ENCODE results near the gene RPUSD3.

GRCh38 chr3:9825451-9826040, 18.3 kb downstream of the RPUSD3 start:
- TF ChIP-seq POLR2A (IDR thresholded peaks at IDR 0.05): no peak
- no peak for TF ChIP-seq CTCF (IDR thresholded peaks at IDR 0.05)

Data from transverse colon (tissue), 3 donors.